ENCODE measurements around the gene HCFC1.

The HCFC1 gene

GRCh38 chrX:153944140-153944799, 27.3 kb downstream of the HCFC1 start, which contains the start of gene RENBP:
TSS of gene RENBP (minus strand) at chrX:153944643. CDS start at chrX:153944610, 33 bp downstream.
- peak in 40 of 56 donors; percentile 2 to 72 (median 29) for DNase-seq

DNA sequence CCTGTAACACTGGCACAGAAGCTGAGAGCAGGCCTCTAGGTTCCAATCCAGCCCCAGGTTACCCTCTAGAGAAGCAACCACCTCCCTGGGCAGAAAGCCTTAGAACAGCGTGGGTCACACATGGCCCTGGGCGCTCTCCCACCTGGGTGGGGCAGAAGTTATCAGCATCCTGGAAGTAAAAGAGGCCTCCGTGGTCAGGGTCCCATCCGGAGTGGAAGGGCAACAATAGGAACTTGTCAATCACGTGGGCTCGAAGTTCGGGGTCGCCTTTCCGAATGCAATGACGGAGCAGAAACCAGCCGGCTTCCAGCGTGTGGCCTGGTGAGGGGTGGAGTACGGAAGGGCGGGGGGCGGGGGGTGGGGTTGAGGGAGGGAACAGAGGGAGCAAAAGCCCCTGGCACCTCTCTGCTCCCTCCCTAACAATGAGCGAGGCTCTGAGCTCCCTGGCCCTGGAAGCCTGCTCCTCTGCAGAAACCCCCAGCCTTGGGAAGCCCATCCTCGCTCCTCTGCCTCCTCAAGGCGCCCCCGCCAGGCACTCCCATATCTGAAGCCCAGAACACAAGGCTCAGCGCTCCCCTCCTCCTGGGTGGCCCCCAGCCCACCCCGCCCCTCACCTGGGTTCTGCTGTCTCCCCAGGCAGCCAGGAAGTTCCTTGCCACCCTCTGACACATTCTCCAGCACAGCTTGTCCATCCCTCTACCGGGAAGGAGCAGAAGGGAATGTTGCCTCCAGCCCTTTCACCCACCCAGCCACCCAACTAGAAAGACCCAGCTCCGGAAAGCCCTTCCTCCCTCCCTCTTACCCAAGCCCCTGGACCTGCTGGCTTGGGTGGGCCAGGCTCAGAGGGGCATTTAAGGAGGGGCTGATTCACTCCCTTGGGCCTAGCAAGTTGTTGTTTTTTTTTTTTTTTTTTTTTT, 30.0 kb downstream of the HCFC1 start:
- DNase-seq = no peak

DNA sequence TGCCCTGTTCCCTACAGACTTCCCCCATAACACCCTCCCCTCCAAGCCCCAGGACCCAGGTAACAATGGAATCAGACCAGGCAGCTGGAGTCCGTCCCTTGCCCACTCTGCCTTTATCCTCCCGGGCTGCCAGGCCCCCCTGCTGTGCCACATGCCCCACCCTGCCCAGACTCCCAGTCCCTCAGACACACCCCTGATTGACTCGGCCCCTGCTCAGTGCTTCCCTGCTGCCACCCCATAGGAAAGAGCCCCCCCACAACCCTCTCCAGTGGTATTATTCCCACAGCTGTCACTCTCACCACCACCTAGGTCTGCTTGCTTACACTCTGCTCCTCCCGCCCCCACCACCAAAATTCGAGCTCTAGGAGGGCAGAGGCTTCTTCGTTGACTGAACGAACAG, 32.0 kb downstream of the HCFC1 start:
- no peak for DNase-seq

DNA sequence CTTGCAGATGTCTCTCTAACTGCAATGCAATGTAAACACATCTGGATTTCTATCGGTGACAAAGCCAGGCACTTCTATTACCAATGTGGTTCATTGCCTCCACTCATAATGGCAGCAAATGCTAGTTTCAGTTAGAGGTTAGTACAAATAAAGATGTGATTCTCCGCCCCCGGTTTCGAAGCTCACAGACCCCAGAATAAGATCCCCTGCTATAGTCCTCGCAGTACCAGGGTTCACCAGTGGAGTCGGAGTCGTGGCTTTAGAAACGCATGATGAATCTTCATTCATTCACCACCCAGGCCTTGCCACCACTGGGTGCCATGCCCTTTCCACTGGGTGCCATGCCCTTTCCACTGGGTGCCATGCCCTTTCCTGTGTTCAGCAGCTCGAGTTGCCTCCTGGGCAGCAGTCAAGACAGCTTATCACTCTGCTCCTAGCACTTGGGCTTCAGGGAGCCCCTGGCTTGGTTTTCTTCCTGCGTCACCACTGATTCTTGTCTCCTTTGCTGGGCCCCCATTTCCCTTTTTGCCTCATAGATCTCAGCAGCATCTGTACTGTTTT, 33.3 kb downstream of the HCFC1 start:
- no peak for DNase-seq

DNA sequence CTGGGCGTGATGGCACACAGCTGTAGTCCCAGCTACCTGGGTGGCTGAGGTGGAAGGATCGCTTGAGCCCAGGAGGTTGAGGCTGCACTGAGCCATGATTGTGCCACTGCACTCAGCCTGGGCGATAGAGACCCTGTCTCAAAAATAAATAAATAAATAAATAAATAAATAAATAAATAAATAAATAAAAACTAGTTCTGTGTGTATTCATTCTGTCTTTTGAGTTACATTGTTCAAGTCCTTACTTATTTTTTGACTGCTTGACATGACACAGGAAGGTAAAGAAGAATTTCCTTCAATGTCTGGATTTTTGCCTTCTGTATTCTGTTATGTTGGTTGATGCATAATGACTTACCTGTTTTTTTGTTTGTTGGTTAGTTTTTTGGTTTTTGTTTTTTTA, 34.6 kb downstream of the HCFC1 start:
- DNase-seq = no peak

DNA sequence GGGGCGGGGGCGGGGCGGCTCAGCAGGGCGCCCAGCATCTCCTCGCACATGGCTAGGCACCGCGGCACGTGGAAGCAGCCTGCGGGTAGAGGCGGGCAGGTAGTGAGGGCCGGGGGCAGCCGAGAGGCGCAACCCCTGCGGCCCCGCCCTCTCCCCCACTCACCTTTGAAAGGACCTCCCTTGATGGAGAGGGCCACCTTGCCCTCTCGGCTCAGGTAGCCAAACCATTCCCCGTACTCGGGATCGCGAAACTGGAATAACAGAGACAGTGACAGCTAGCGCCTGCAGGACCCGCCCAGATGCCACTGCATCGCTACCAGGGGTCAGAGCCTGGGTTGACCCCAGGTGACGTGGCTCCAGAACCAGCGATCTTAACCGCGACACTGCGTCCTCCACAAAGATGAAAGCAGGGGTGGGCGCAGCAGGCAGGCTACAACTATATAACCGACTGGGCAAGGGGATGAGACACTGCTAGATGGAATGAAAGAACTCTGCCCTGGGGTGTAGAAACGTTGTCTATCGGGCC, 36.2 kb downstream of the HCFC1 start:
- peak in 1 of 56 donors; percentile 11 for DNase-seq

- DNase-seq = peak in 42 of 56 donors; percentile 4 to 77 (median 47)
Measured at GRCh38 chrX:153934762-153935325, 36.8 kb downstream of the HCFC1 start, which contains the start of gene NAA10. TSS of gene NAA10 (minus strand) at chrX:153935037. CDS start at chrX:153934904, 133 bp downstream.

DNA sequence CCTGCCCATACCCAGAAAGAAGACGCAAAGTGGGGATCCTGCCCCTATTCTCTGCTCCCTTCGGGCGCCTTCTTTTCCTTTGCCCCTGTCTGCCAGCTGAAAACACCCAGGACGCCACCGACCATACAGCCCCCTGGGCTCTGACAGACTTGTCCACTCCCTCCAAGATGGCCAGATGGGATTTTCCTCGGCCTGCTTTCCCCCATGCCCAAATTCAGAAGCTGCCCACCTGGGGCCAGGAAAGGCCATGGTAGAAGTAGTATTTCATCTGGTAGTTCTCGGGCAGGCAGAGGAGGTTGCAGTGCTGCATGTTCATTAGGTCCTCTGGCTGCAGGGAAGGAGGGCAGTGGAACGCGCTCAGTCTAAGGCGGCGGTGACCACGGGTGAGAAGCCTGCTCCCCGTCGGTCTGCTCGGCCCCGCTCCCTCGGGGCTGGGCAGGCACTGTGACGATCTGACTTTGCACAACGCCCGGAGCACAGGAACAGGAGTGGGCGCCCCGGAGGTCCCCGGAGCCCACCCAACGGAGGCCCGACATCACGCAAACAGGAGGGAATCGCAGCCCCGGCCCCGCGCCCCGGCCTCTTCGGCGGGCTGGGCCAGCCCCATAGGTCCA, 37.4 kb downstream of the HCFC1 start:
- no peak for DNase-seq

GRCh38 chrX:153933748-153934147, 37.9 kb downstream of the HCFC1 start:
- no peak for DNase-seq

DNA sequence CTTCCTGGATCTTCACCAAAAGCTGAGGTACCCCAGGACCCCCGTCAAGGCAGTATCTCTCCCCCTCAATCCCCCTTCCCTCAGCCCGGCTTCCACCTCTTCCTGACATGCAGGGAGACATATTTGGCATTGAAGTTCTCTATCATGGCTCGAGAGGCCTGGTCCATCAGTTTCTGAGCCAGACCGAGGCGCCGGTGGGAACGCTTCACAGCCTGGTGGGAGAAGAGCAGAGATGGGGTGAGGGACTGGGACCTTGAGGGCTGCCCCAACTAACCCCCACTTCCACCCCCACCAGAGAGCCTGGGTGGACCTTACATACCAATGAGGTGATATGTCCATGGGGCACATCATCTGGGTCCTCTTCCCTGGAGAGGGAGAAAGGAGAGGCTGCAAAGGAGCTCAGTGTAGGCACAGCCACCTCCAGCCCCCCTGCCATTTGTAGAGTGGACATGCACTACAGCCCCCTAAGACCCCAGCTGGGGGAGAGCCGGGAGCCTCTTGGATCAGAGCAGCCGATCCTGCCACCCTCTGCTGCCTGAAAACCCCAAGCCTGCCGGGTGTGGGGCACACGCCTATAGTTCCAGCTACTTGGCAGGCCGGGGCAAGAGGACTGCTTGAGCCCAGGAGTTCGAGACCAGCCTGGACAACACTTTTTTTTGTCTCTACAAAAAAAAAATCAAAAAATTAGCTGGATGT, 39.2 kb downstream of the HCFC1 start:
- DNase-seq = no peak

GRCh38 chrX:153931748-153932147, 39.9 kb downstream of the HCFC1 start:
- DNase-seq = no peak

DNA sequence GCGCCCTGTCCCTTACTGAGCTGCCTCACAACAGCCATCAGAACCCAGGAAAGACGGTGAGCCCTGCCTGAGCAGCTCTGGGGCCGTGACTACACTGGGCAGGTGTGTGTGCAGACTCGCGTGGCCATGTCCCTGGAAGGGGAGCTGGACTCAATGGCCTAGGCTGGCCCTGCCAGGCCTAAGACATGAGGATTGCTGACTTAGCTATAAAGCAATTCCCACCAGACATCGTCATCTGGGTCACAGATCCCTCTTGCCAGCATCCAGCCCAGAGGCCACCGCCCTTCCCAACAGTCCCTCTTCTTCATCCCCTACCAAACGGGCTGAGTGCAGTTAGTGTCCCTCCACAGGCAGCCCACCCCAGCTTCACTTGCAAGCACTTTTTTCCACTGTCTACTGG, 40.5 kb downstream of the HCFC1 start:
- DNase-seq = no peak

DNA sequence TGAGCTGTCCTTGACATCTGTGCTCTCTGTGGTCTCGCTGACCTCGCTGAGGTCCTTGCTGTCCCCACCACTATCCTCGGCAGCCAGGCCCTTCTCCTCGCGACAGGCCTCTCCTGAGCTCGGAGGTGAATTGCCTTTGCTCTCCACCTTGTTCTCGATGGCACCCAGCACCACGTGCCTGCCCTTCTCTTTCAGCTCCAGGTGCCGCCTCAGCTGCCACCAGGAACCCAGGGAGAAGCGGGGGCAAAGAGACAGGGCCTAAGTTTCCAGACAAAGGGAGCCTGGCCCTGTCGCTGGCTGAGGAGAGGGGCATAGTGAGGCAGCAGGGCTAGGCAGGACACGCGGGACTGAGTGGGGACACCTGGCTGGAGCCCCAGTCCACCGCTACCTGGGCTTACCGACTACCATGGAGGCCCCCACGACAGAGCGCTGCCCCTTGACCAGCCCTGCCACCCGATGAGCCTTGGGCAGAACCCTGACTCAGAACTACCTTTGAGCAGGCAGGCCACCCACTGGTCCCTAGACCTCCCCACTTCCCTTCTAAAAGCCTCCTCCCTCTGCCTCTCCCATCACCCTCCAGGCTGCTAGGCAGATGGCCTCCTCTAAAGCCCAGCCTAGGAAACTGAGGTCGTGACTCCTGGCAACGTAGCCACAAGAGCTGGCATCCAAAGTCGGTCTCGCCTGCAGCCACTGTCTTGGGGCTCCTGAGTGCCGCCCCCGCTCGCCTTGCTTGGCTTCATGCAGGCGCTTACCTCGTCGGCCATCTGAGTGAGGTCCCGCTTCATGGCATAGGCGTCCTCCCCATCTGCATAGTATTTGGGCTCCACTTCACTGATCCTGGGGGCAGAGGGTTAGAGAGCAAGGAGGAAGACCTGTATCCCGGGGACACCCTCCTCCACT, 41.4 kb downstream of the HCFC1 start:
- no peak for DNase-seq

DNA sequence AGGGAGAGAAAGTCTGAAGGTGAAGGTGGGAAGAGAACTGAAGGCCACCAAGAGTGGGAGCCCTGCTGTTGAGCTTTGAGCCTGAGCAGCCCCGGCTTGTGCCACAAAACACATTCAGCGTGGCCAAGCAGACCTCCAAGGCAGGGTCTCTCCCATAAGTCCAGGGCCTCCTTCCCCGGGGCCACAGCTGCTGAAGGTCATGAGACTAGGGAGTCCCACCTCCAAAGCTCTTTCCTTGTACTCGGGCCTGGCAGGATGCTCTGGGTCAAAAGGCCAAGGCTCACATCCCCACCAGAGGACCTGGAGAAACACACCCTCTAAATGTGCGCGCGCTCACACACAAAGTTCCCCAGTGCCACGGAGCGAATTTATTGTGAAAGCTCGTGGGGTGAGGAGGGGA, 42.0 kb downstream of the HCFC1 start:
- no peak for DNase-seq

GRCh38 chrX:153928846-153929245, 42.8 kb downstream of the HCFC1 start:
- DNase-seq = no peak

DNA sequence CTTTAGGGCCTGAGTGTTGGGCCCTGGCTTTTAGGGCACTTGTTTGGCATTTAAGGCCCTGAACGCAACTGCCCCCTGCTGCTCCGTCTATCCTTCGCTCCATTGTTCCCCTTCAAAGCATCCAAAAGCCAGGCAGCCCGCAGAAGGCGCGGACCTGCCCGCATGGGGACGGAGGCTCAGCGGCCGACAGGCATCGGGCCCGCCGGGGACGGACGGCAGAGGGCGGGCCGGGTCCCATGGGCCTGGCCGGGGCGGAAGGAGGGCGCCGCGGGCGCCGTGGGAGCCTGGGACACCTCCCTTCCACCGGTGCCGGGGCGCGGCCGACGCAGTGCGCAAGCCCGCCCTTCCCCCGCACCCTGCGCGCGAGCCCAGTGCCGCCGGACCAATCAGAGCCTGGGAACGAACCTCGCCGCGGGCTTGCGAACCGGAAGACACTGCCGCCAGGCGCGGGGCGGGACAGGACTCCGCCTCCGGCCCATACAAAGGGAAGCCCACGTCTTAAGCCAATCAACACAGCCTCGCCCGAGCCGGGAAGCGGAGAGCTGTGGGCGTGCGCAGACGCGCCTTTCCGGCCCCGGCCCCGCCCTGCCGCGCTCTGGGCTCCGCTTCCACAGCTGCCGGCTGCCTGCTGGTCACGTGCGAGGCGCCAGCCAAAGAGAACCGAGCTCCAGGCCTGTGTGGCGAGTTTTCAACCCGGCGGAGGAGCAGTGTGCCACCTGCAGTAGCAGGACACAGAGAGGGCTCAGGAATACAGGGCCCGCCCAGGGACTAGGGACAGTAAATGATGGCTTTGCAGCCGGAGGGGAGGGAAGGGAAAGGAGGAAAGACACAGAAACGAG, 43.5 kb downstream of the HCFC1 start:
- DNase-seq = peak; percentile 37 to 99 (median 91)

GRCh38 chrX:153927672-153927921, 44.0 kb downstream of the HCFC1 start:
- peak in 1 of 56 donors; percentile 17 for DNase-seq

GRCh38 chrX:153926858-153927671, 44.6 kb downstream of the HCFC1 start:
- DNase-seq = peak in 14 of 56 donors; percentile 5 to 31 (median 16)

All from nucleus accumbens (tissue), 56 donors.